ENCODE data around the gene JARID2. TPM values are rescaled to one million over a fixed set of nuclear protein-coding genes. Genes with fewer than 3 reads are reported as not detected.

The JARID2 gene
- total and polyA plus RNA-seq, 4 donors = 15.4 to 25.5 (median 23.1) TPM

DNA sequence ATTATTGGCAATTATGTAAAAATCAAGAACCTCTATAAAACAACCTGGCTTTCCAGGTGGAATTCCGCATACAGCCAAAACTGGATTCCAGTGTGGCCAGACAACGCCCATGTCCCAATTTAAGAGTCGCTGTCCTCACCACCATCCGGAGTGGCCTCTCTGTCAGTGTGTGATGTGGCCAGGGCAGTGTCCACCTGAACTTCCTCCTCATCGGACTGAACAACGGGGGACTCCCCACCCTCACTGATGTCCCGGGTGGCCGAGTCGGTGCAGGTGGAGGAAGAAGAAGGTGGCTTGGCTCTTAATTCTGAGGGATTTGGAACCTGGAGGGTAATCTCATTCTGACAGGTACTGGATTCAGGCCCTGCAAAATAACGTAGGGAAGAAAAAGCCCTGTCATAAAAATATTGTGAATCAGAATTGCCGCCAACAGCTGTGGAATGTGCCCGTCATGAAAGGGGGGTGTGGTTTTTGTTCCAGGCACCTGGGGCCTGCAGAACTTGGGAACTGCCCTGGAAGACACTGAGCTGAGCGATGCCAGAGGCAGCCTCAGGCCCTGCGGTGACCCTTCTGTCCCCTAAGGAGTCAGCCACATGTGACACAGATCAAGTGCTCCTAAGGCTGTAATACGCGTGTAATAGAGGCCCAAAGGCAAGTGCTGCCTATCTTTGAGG lies 277.1 kb downstream of the JARID2 start:
- H3K36me3 ChIP-seq (ENCODE audit: control insufficient read depth, insufficient read depth, low read length) = peaks cover 56% of the 10 kb centered on the region
- H3K27me3 ChIP-seq (ENCODE audit: control insufficient read depth, insufficient read depth, low read length) = no peaks in the 10 kb centered on the region
- WGBS (ENCODE audit: insufficient coverage) = 90% methylated on average over 8 of the region's 16 CpGs
- DNase-seq (ENCODE audit: low read depth in 4 of 6, low spot score in 6 of 6) = no peak
- peaks cover 8% of the 10 kb centered on the region for H3K4me1 ChIP-seq (ENCODE audit: control insufficient read depth, insufficient read depth, low read length)
- no peaks in the 10 kb centered on the region for H3K9me3 ChIP-seq (ENCODE audit: control insufficient read depth, insufficient read depth, low read length)
- no peak overlapping the region for H3K4me3 ChIP-seq (ENCODE audit: low read depth, low read length)
- H3K27ac ChIP-seq (ENCODE audit: low read depth, low read length) = no peak overlapping the region

DNA sequence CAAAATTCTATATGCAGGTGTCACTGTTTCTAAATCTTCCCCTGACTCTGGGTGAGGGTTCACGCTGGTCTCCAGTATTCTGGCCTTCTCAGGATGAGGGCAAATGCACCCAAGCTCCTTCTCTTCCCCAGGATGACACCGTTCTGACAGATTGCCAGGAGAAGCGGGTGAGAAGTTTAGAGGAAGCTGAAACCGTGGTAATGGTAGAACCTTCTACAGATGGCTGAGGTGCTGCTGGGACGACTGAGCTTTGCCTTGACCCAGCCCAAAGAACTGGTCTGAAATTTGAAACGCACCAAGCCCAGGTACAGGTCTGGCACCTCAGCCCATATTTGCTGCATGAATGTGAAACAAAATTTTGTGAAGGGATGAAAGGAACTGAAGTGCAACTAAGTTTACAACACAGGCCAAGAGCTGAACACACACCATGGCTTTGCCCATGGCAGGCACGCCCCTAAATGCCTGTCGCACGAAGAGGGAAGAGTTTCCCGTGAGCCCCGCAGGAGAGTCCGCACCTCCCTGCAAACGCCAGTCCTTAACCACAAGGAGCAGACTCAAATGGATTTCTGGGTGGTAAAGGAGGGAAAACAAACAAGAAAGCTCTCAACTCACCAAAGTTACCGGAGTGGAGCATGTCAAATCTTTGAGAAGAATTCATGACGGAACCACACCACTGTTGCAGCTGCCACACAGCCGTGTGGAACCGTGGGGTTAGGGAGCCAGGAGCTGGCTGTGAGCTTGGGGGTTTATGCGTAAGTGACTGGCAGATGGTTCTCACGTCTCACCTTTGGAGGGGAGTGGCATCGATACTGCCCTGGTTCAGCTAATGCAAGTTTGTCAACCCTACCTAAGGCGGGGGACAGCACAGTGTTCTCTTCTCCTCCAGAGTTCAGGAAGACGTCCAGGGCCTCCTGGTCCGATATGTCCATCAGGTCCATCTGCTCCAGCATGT lies 278.1 kb downstream of the JARID2 start:
- H3K27me3 ChIP-seq (ENCODE audit: control insufficient read depth, insufficient read depth, low read length) = no peaks in the 10 kb centered on the region
- peaks cover 48% of the 10 kb centered on the region for H3K36me3 ChIP-seq (ENCODE audit: control insufficient read depth, insufficient read depth, low read length)
- no peak overlapping the region for H3K27ac ChIP-seq (ENCODE audit: low read depth, low read length)
- no peak overlapping the region for H3K4me3 ChIP-seq (ENCODE audit: low read depth, low read length)
- WGBS (ENCODE audit: insufficient coverage) = 96% methylated on average over 15 of the region's 23 CpGs
- DNase-seq (ENCODE audit: low read depth in 4 of 6, low spot score in 6 of 6) = no peak
- H3K4me1 ChIP-seq (ENCODE audit: control insufficient read depth, insufficient read depth, low read length) = peaks cover 8% of the 10 kb centered on the region
- no peaks in the 10 kb centered on the region for H3K9me3 ChIP-seq (ENCODE audit: control insufficient read depth, insufficient read depth, low read length)

DNA sequence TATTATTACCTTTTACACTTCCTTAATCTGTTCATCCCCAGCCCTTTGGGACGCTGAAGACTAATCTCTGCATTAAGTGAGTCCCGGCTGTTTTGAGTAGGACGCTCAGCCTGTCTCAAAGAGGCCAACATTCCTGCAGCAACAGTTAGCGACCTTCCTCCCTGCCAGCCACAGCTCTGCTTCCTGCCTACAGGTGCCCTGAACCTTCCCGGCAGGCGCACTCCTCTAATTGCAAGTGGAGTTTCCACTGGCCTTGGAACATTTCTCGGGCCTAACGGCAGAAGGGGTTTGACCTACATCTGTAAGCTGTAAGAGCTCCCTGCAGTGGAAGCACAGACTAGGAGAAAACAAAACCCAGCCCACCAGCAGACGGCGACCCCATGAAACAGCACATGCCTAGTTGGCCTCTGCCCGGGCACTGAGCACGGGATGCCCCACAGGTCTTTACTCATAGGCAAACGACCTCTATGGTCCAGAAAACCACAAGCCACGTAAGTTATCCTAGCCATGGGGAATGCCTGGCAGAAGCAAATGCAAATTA lies 279.1 kb downstream of the JARID2 start:
- no peaks in the 10 kb centered on the region for H3K27me3 ChIP-seq (ENCODE audit: control insufficient read depth, insufficient read depth, low read length)
- DNase-seq (ENCODE audit: low read depth in 4 of 6, low spot score in 6 of 6) = no peak
- H3K27ac ChIP-seq (ENCODE audit: low read depth, low read length) = no peak overlapping the region
- peaks cover 8% of the 10 kb centered on the region for H3K4me1 ChIP-seq (ENCODE audit: control insufficient read depth, insufficient read depth, low read length)
- no peaks in the 10 kb centered on the region for H3K9me3 ChIP-seq (ENCODE audit: control insufficient read depth, insufficient read depth, low read length)
- 88% methylated on average over 14 of the region's 14 CpGs for WGBS (ENCODE audit: insufficient coverage)
- no peak overlapping the region for H3K4me3 ChIP-seq (ENCODE audit: low read depth, low read length)
- peaks cover 47% of the 10 kb centered on the region for H3K36me3 ChIP-seq (ENCODE audit: control insufficient read depth, insufficient read depth, low read length)

DNA sequence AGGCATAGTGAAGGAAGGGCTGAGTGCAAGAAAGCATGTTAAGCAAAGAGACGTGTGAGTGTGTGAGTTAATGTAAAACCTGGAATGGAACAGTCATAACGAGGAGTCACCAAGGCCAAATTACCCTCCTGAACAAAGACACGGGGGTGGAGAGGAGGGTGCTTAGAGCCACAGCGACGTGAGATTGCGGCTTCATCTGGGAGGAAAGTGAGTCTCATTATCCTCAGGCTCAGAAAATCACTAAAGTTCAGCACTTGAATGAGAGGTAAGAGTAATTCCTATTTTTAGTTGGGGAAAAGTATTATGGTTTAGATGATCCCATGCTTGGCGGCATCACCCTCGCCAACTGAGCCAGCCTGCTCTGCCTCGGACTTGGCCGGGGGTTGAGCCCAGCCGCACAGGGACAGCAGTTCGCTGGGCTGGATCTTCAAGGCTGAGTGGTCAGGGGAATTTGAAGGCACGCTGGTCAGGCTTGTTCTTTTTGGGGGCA lies 280.4 kb downstream of the JARID2 start:
- Histone ChIP-seq H3K9me3 (ENCODE audit: control insufficient read depth, insufficient read depth, low read length) (no peaks in the 10 kb centered on the region), H3K4me1 (ENCODE audit: control insufficient read depth, insufficient read depth, low read length) (peaks cover 8% of the 10 kb centered on the region), H3K27ac (ENCODE audit: low read depth, low read length) (no peak overlapping the region), H3K27me3 (ENCODE audit: control insufficient read depth, insufficient read depth, low read length) (no peaks in the 10 kb centered on the region), H3K4me3 (ENCODE audit: low read depth, low read length) (no peak overlapping the region), H3K36me3 (ENCODE audit: control insufficient read depth, insufficient read depth, low read length) (peaks cover 44% of the 10 kb centered on the region)
- DNase-seq (ENCODE audit: low read depth in 4 of 6, low spot score in 6 of 6) = no peak
- 89% methylated on average over 13 of the region's 13 CpGs for WGBS (ENCODE audit: insufficient coverage)

DNA sequence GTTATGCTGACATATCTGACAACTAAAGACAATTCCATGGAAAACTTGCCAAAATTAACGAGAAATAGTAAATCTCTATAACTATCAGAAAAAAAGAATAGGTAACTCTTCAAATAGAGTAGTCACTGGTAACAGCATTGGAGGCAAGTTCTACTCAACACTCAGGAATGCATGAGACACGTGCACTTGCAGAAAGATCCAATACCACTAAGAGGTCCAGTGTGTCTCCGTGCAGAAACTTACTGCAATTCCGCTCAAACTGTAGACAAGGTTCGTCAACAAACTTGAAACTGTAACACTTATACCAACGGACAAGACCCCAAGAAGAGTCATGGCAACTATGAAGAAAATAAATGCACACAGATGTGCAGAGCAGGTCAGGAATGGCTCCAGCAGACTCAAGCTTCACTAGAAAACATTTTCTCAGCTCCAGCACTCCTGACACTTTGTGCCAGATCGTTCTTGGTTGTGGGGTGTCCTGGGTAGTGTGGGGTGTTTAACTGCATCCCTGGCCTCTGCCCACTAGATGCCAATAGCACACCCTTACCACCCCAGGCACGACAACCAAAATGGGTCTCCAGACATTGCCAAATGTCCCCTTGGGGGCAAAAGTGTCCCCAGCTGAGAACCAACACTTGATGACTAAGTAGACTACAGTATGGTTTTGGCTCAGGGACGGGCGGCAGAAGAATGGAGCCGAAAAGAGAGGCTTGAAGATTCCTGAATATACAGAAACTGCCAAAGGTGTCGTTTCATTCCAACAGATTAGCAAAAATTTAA lies 282.2 kb downstream of the JARID2 start:
- 90% methylated on average over 6 of the region's 12 CpGs for WGBS (ENCODE audit: insufficient coverage)

DNA sequence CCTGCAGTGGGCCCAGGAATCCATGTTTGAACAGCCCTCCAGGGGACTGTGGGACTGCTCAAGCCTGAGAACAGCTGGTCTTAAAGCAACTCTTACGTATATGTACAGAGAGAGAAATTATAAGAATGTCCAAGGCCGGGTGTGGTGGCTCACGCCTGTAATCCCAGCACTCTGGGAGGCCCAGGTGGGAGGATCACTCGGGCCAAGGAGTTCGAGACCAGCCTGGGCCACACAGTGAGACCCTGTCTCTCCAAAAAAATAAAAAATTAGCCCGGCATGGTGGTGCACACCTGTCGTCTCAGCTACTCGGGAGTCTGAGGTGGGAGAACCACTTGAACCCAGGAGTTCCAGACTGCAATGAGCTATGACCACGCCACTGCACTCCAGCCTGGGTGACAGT lies 283.0 kb downstream of the JARID2 start:
- 98% methylated on average over 6 of the region's 9 CpGs for WGBS (ENCODE audit: insufficient coverage)
- peaks cover 37% of the 10 kb centered on the region for H3K36me3 ChIP-seq (ENCODE audit: control insufficient read depth, insufficient read depth, low read length)
- H3K9me3 ChIP-seq (ENCODE audit: control insufficient read depth, insufficient read depth, low read length) = no peaks in the 10 kb centered on the region

More for the DNA sequence above, 282.2 kb downstream of the JARID2 start:
- Histone ChIP-seq H3K27ac (ENCODE audit: low read depth, low read length) (no peak overlapping the region), H3K4me3 (ENCODE audit: low read depth, low read length) (no peak overlapping the region), H3K36me3 (ENCODE audit: control insufficient read depth, insufficient read depth, low read length) (peaks cover 42% of the 10 kb centered on the region), H3K9me3 (ENCODE audit: control insufficient read depth, insufficient read depth, low read length) (no peaks in the 10 kb centered on the region), H3K4me1 (ENCODE audit: control insufficient read depth, insufficient read depth, low read length) (no peaks in the 10 kb centered on the region), H3K27me3 (ENCODE audit: control insufficient read depth, insufficient read depth, low read length) (no peaks in the 10 kb centered on the region)
- no peak for DNase-seq (ENCODE audit: low read depth in 4 of 6, low spot score in 6 of 6)

DNA sequence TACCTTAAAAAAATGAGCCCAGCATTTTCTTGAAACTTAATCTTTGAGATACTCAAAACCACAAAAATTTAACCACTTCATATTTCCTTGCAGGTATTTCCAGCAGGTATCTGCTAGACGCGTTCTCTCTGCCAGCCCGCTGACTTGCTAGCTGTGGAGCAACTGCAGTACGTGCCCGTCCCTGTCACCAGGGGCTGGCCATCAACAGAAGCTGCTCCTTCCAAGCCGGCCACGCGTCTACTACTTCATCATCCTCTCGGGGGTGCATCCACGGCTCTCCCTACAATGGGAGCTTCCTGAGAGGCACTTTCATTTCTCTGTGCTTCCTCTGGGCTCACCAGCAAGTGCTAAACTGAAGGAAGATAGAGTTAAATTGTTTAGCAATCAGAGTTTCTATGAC lies 284.5 kb downstream of the JARID2 start:
- Histone ChIP-seq H3K4me3 (ENCODE audit: low read depth, low read length) (no peak overlapping the region), H3K27ac (ENCODE audit: low read depth, low read length) (no peak overlapping the region), H3K9me3 (ENCODE audit: control insufficient read depth, insufficient read depth, low read length) (no peaks in the 10 kb centered on the region), H3K4me1 (ENCODE audit: control insufficient read depth, insufficient read depth, low read length) (no peaks in the 10 kb centered on the region), H3K27me3 (ENCODE audit: control insufficient read depth, insufficient read depth, low read length) (no peaks in the 10 kb centered on the region), H3K36me3 (ENCODE audit: control insufficient read depth, insufficient read depth, low read length) (peaks cover 27% of the 10 kb centered on the region)
- DNase-seq (ENCODE audit: low read depth in 4 of 6, low spot score in 6 of 6) = no peak
- 84% methylated on average over 10 of the region's 10 CpGs for WGBS (ENCODE audit: insufficient coverage)

More for the DNA sequence above, 283.0 kb downstream of the JARID2 start:
- no peaks in the 10 kb centered on the region for H3K4me1 ChIP-seq (ENCODE audit: control insufficient read depth, insufficient read depth, low read length)
- no peaks in the 10 kb centered on the region for H3K27me3 ChIP-seq (ENCODE audit: control insufficient read depth, insufficient read depth, low read length)
- H3K27ac ChIP-seq (ENCODE audit: low read depth, low read length) = no peak overlapping the region
- DNase-seq (ENCODE audit: low read depth in 4 of 6, low spot score in 6 of 6) = no peak
- H3K4me3 ChIP-seq (ENCODE audit: low read depth, low read length) = no peak overlapping the region

DNA sequence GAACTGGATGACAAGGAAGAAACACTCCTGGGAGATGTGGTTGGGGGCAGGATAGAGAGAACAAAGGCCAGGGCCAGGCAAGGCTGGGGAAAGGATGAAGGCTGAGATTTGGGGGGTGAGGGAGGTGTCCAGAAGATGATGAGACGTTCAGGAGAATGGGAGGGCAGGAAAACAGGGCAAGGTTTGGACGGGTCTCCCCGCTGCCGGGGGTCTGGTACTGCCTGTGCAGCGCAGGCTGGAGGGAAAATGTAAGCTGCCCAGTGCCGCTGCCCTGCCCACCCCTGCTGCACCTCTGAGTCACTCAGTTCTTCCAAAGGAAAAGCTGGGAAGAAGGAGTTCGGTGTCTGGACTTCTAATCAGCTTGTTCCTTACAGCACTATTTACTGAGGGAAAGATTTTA lies 286.1 kb downstream of the JARID2 start:
- H3K4me3 ChIP-seq (ENCODE audit: low read depth, low read length) = no peak overlapping the region
- DNase-seq (ENCODE audit: low read depth in 4 of 6, low spot score in 6 of 6) = no peak
- 93% methylated on average over 6 of the region's 7 CpGs for WGBS (ENCODE audit: insufficient coverage)
- H3K27ac ChIP-seq (ENCODE audit: low read depth, low read length) = no peak overlapping the region
- H3K36me3 ChIP-seq (ENCODE audit: control insufficient read depth, insufficient read depth, low read length) = peaks cover 23% of the 10 kb centered on the region
- no peaks in the 10 kb centered on the region for H3K27me3 ChIP-seq (ENCODE audit: control insufficient read depth, insufficient read depth, low read length)
- H3K9me3 ChIP-seq (ENCODE audit: control insufficient read depth, insufficient read depth, low read length) = no peaks in the 10 kb centered on the region
- no peaks in the 10 kb centered on the region for H3K4me1 ChIP-seq (ENCODE audit: control insufficient read depth, insufficient read depth, low read length)

DNA sequence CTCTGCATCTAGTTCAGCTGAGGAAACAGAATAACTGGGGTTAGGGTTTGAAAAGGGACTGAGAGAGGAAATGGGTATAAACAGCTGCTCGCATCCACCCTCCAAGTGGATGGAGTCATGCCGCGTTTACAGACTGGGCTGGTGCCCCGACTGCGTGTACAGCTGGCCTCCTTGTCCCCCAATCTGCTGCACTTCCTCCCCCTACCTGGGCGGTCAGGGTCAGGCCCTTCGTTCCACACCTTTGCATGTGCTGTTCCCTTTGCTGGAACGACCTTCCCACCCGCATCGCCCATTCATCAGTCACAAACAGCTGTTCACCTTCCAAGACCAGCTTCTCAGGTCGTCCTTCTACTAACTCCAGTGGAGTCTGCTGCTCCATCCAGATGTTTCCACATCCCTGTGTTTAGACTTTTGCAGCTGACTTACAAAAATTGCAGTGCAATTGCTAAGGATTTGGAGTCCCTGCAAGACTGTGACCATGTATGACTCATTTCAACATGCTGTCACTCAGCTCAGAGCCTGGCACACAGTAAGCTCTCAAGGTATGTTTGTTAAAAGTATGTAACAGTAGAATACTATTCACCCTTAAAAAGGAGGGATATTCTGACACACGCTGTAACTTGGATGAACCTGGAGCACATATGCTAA lies 287.6 kb downstream of the JARID2 start:
- H3K36me3 ChIP-seq (ENCODE audit: control insufficient read depth, insufficient read depth, low read length) = peaks cover 23% of the 10 kb centered on the region
- 89% methylated on average over 12 of the region's 12 CpGs for WGBS (ENCODE audit: insufficient coverage)
- no peaks in the 10 kb centered on the region for H3K9me3 ChIP-seq (ENCODE audit: control insufficient read depth, insufficient read depth, low read length)
- H3K4me1 ChIP-seq (ENCODE audit: control insufficient read depth, insufficient read depth, low read length) = no peaks in the 10 kb centered on the region
- H3K4me3 ChIP-seq (ENCODE audit: low read depth, low read length) = no peak overlapping the region
- DNase-seq (ENCODE audit: low read depth in 4 of 6, low spot score in 6 of 6) = no peak
- no peak overlapping the region for H3K27ac ChIP-seq (ENCODE audit: low read depth, low read length)
- no peaks in the 10 kb centered on the region for H3K27me3 ChIP-seq (ENCODE audit: control insufficient read depth, insufficient read depth, low read length)
